ENCODE data around the gene CPS1. TPM values are rescaled to one million over a fixed set of nuclear protein-coding genes. Genes with fewer than 3 reads are reported as not detected.

CPS1 gene
- total RNA-seq, 1 donor from 2014 or later, result 7.9 TPM

GRCh38 chr2:210539578-210540416 is 16.6 kb upstream of the CPS1 start:
- DNase-seq (ENCODE audit: low read depth, low spot score), result no peak
- peaks cover 10% of the 10 kb centered on the region for H3K4me1 Mint-ChIP-seq
- H3K9me3 Mint-ChIP-seq, result no peaks in the 10 kb centered on the region
- H3K4me3 Mint-ChIP-seq, result no peak overlapping the region
- no peaks in the 10 kb centered on the region for H3K27me3 Mint-ChIP-seq (ENCODE audit: low read depth)
- no peaks in the 10 kb centered on the region for H3K36me3 Mint-ChIP-seq (ENCODE audit: low read depth)
- no peak for TF ChIP-seq CTCF (conservative IDR thresholded peaks at IDR 0.05)
- no peak overlapping the region for H3K27ac Mint-ChIP-seq (ENCODE audit: unreplicated experiment)

- TF ChIP-seq CTCF (conservative IDR thresholded peaks at IDR 0.05), result no peak
- no peak for DNase-seq (ENCODE audit: low read depth, low spot score)
- Mint-ChIP-seq H3K9me3 (no peaks in the 10 kb centered on the region), H3K4me3 (no peak overlapping the region), H3K36me3 (ENCODE audit: low read depth) (no peaks in the 10 kb centered on the region), H3K4me1 (peaks cover 10% of the 10 kb centered on the region), H3K27ac (ENCODE audit: unreplicated experiment) (no peak overlapping the region), H3K27me3 (ENCODE audit: low read depth) (no peaks in the 10 kb centered on the region)
Observed at GRCh38 chr2:210540471-210540870, 15.9 kb upstream of the CPS1 start.

GRCh38 chr2:210540900-210541289 is 15.5 kb upstream of the CPS1 start:
- no peaks in the 10 kb centered on the region for H3K27me3 Mint-ChIP-seq (ENCODE audit: low read depth)
- no peak for DNase-seq (ENCODE audit: low read depth, low spot score)
- no peak overlapping the region for H3K27ac Mint-ChIP-seq (ENCODE audit: unreplicated experiment)
- H3K4me1 Mint-ChIP-seq, result peaks cover 10% of the 10 kb centered on the region
- H3K4me3 Mint-ChIP-seq, result no peak overlapping the region
- H3K9me3 Mint-ChIP-seq, result no peaks in the 10 kb centered on the region
- no peaks in the 10 kb centered on the region for H3K36me3 Mint-ChIP-seq (ENCODE audit: low read depth)
- no peak for TF ChIP-seq CTCF (conservative IDR thresholded peaks at IDR 0.05)

GRCh38 chr2:210541290-210541902 is 15.0 kb upstream of the CPS1 start:
- Mint-ChIP-seq H3K9me3 (no peaks in the 10 kb centered on the region), H3K27ac (ENCODE audit: unreplicated experiment) (no peak overlapping the region), H3K36me3 (ENCODE audit: low read depth) (no peaks in the 10 kb centered on the region), H3K27me3 (ENCODE audit: low read depth) (no peaks in the 10 kb centered on the region), H3K4me3 (no peak overlapping the region), H3K4me1 (peaks cover 10% of the 10 kb centered on the region)
- TF ChIP-seq CTCF (conservative IDR thresholded peaks at IDR 0.05), result no peak
- no peak for DNase-seq (ENCODE audit: low read depth, low spot score)

GRCh38 chr2:210544007-210544590 is 12.3 kb upstream of the CPS1 start:
- no peak overlapping the region for H3K4me3 Mint-ChIP-seq
- no peak for TF ChIP-seq CTCF (conservative IDR thresholded peaks at IDR 0.05)
- no peaks in the 10 kb centered on the region for H3K9me3 Mint-ChIP-seq
- no peaks in the 10 kb centered on the region for H3K36me3 Mint-ChIP-seq (ENCODE audit: low read depth)
- DNase-seq (ENCODE audit: low read depth, low spot score), result no peak
- no peak overlapping the region for H3K27ac Mint-ChIP-seq (ENCODE audit: unreplicated experiment)
- peaks cover 10% of the 10 kb centered on the region for H3K4me1 Mint-ChIP-seq
- no peaks in the 10 kb centered on the region for H3K27me3 Mint-ChIP-seq (ENCODE audit: low read depth)

Measured in neural crest cell (in vitro differentiated cells).